K562 (cell line): Measurements from ENCODE around the gene ELP5. TPM values are rescaled to one million over a fixed set of nuclear protein-coding genes. Genes with fewer than 3 reads are reported as not detected.

Experiments used
- BHLHE40 ChIP-seq: IDR thresholded peaks from 2 replicates; pipeline ENCODE4 v1.6.1; 2011; ENCODE audit warnings: low read length, improper control_type of control experiment
- CBX2 ChIP-seq: fragments of 200-600 bp; sonication (generic); IDR thresholded peaks from one replicate; pipeline ENCODE4 v1.6.1; 2012; ENCODE audit warnings: mild to moderate bottlenecking, low read length, inconsistent platforms; ENCODE audit not compliant: insufficient read depth, poor library complexity, severe bottlenecking
- CUX1 ChIP-seq: fragments of 200-800 bp; sonication (Bioruptor generic); IDR thresholded peaks from 2 replicates; pipeline ENCODE4 v1.6.1; 2016; ENCODE audit warnings: missing genetic modification characterization, missing compliant biosample characterization
- DIDO1 ChIP-seq: fragments of 450-650 bp; IDR thresholded peaks from 2 replicates; pipeline ENCODE4 v1.6.1; 2016; ENCODE audit warnings: low read depth, missing biosample characterization, missing genetic modification characterization
- HDAC3 ChIP-seq: fragments of 450-650 bp; IDR thresholded peaks from 2 replicates; pipeline ENCODE4 v1.6.1; 2018; ENCODE audit warnings: borderline replicate concordance, mild to moderate bottlenecking, moderate library complexity; ENCODE audit not compliant: partially characterized antibody
- ILF3 ChIP-seq: fragments of 450-650 bp; IDR thresholded peaks from 2 replicates; pipeline ENCODE4 v1.6.1; 2018; ENCODE audit warnings: antibody characterized with exemption, mild to moderate bottlenecking, moderate library complexity, borderline replicate concordance
- PHF8 ChIP-seq: fragments of 200-600 bp; sonication (generic); IDR thresholded peaks from 2 replicates; pipeline ENCODE4 v1.6.1; 2012; ENCODE audit warnings: mixed run types, mild to moderate bottlenecking, inconsistent platforms, low read length, moderate library complexity, borderline replicate concordance
- PML ChIP-seq: IDR thresholded peaks from 2 replicates; pipeline ENCODE4 v1.6.1; 2012; ENCODE audit warnings: low read length, inconsistent platforms
- POLR2B ChIP-seq: fragments of 450-650 bp; IDR thresholded peaks from 2 replicates; pipeline ENCODE4 v1.6.1; 2018; ENCODE audit warnings: low read depth; ENCODE audit not compliant: partially characterized antibody
- TAL1 ChIP-seq: fragments of 450-650 bp; IDR thresholded peaks from 2 replicates; pipeline ENCODE4 v1.6.1; 2016; ENCODE audit warnings: mild to moderate bottlenecking
- ZBED1 ChIP-seq: IDR thresholded peaks from 2 replicates; pipeline ENCODE4 v1.6.1; 2014
- ZBTB11 ChIP-seq, 3 experiments: fragments of 200-800 bp in 1 of 3; fragments of 250-450 bp in 1 of 3; fragments of 450-650 bp in 1 of 3; sonication (Bioruptor Pico) in 1 of 3; sonication (Bioruptor generic) in 1 of 3; formaldehyde crosslinking in 1 of 3; IDR thresholded peaks; 2 replicates each; pipeline versions ENCODE4 v1.6.1 to v1.8.0; 2016 to 2022; ENCODE audit warnings: mild to moderate bottlenecking in 2 of 3, missing genetic modification characterization in 2 of 3, missing compliant biosample characterization in 1 of 3, moderate library complexity in 1 of 3
- ZNF586 ChIP-seq: fragments of 450-650 bp; formaldehyde crosslinking; conservative IDR thresholded peaks from 2 replicates; pipeline ENCODE4 v1.4.0; 2020; ENCODE audit warnings: mild to moderate bottlenecking, moderate library complexity
- ZNF589 ChIP-seq: fragments of 200-800 bp; sonication (Bioruptor generic); IDR thresholded peaks from 2 replicates; pipeline ENCODE4 v1.6.1; 2016; ENCODE audit warnings: low read depth, missing genetic modification characterization, missing compliant biosample characterization
- ZNF644 ChIP-seq: fragments of 200-800 bp; sonication (Bioruptor generic); IDR thresholded peaks from 2 replicates; pipeline ENCODE4 v1.6.1; 2016; ENCODE audit warnings: low read depth, missing genetic modification characterization, missing compliant biosample characterization
- ZNF778 ChIP-seq: fragments of 450-650 bp; formaldehyde crosslinking; IDR thresholded peaks from 2 replicates; pipeline ENCODE4 v1.4.0; 2020; ENCODE audit warnings: mild to moderate bottlenecking, moderate library complexity
- polyA plus RNA-seq, 8 experiments: library from polyadenylated mRNA; depleted of rRNA in 4 of 8; stranded (reverse) in 5 of 8; unstranded in 3 of 8; fragments of >200 nt; fragmentation: Nextera tagmentation in 2 of 8; fragmentation: Illumina TruSeq in 1 of 8; extraction: Ambion mirVana in 2 of 8; extraction: Trizol in 1 of 8; gene quantifications; 2 replicates each; pipeline versions ENCODE4 v1.2.1 to v1.2.3, GENCODE V29; 2011 to 2014; ENCODE audit warnings: inconsistent platforms in 1 of 8, missing spikeins in 1 of 8
- total RNA-seq, 7 experiments: library from RNA; depleted of rRNA in 6 of 7; stranded (reverse); fragments of >200 nt in 6 of 7; fragmentation: Illumina TruSeq in 2 of 7; extraction: Trizol in 2 of 7; gene quantifications; 2 replicates each; pipeline versions ENCODE4 v1.2.1 to v1.2.3, GENCODE V29; 2011 to 2021; ENCODE audit warnings: low replicate concordance in 1 of 7

Gene ELP5
- total and polyA plus RNA-seq, 9 of the 15 experiments (the other 6 are each of a cell fraction or from before 2014, with no cell fraction given), result 25.7 to 77.9 (median 52.9) TPM

GRCh38 chr17:7239091-7240027 lies 12.7 kb upstream of the ELP5 start, which contains the start of gene PHF23 (continued):
- peak; percentile 63 for TF ChIP-seq POLR2B
- peak; percentile 39; the same call in 1 of the 2 replicates for TF ChIP-seq PHF8
- no peak for TF ChIP-seq HDAC3
- TF ChIP-seq BHLHE40, result no peak
- TF ChIP-seq ZNF589 (CRISPR knock-in tag), result no peak
- no peak for TF ChIP-seq ZNF586 (CRISPR knock-in tag)
- no peak for TF ChIP-seq CUX1
- no peak for TF ChIP-seq ZNF778 (CRISPR knock-in tag)
- 0 out of 2 replicates have a peak, but pooled peaks have one; percentile 39 for TF ChIP-seq PML
- no peak for TF ChIP-seq DIDO1 (tag)
- TF ChIP-seq ZBED1, result 0 out of 2 replicates have a peak, but pooled peaks have one; percentile 5
- peak in 1 of 3 experiments; percentile 94; a peak in 2 of 6 replicates for TF ChIP-seq ZBTB11 (CRISPR knock-in tag; IDR thresholded peaks at IDR 0.05)
- TF ChIP-seq TAL1, result no peak
- no peak; the same call in 1 of the 2 replicates for TF ChIP-seq ZNF644 (tag)
- no peak for TF ChIP-seq CBX2
- no peak for TF ChIP-seq ILF3
